CD14-positive monocyte (primary cell): ENCODE data around the gene LRRC52. TPM values are rescaled to one million over a fixed set of nuclear protein-coding genes. Genes with fewer than 3 reads are reported as not detected.

Experiments
- DNase-seq, 3 donors: peaks; one replicate each; pipeline ENCODE4 v3.0.0-alpha.2; 2011 to 2022
- H2AFZ ChIP-seq: 2 replicates; pipeline ENCODE4 v1.6.0; 2012; ENCODE audit warnings: mild to moderate bottlenecking, low read depth, low read length, inconsistent platforms; ENCODE audit not compliant: insufficient read depth, poor library complexity, severe bottlenecking
- H3K27ac ChIP-seq, 2 donors: 1 replicate in 1 of 2; 2 replicates in 1 of 2; pipeline ENCODE4 v1.5.1; 2012 to 2013; ENCODE audit warnings: low read length in 2 of 2, control low read depth in 1 of 2, inconsistent platforms in 1 of 2, low read depth in 1 of 2, mild to moderate bottlenecking in 1 of 2
- H3K27me3 ChIP-seq, 2 donors: one replicate each; pipeline versions ENCODE4 v1.6.0 to v1.6.1; 2011 to 2013; ENCODE audit warnings: low read length in 2 of 2; ENCODE audit not compliant: control insufficient read depth in 2 of 2, insufficient read depth in 2 of 2
- H3K36me3 ChIP-seq, 2 donors: replicated peaks in 1 of 2; 1 replicate in 1 of 2; 2 replicates in 1 of 2; pipeline versions ENCODE4 v1.5.1 to v1.6.1; 2012 to 2013; ENCODE audit warnings: low read length in 2 of 2, control low read depth in 1 of 2, inconsistent platforms in 1 of 2, mild to moderate bottlenecking in 1 of 2; ENCODE audit not compliant: insufficient read depth in 2 of 2, control insufficient read depth in 1 of 2
- H3K4me1 ChIP-seq, 2 donors: 1 replicate in 1 of 2; 2 replicates in 1 of 2; pipeline versions ENCODE4 v1.5.1 to v1.6.1; 2012 to 2013; ENCODE audit warnings: low read length in 2 of 2, control low read depth in 1 of 2, inconsistent platforms in 1 of 2, mild to moderate bottlenecking in 1 of 2, moderate library complexity in 1 of 2; ENCODE audit not compliant: insufficient read depth in 2 of 2, control insufficient read depth in 1 of 2
- H3K4me2 ChIP-seq: replicated peaks from 2 replicates; pipeline ENCODE3; 2012; ENCODE audit warnings: low read length, moderate library complexity, mild to moderate bottlenecking; ENCODE audit not compliant: poor library complexity, severe bottlenecking; ENCODE audit errors: extremely low read depth
- H3K4me3 ChIP-seq, 3 experiments: fragments of 200-600 bp in 1 of 3; sonication (generic) in 1 of 3; replicated peaks in 1 of 3; 1 replicate in 2 of 3; 2 replicates in 1 of 3; pipeline ENCODE4 v1.5.1; 2011 to 2013; ENCODE audit warnings: low read length in 3 of 3, mild to moderate bottlenecking in 3 of 3, control low read depth in 2 of 3, low read depth in 2 of 3, inconsistent platforms in 1 of 3, moderate library complexity in 1 of 3
- H3K79me2 ChIP-seq: 2 replicates; pipeline ENCODE4 v1.6.0; 2012; ENCODE audit warnings: mild to moderate bottlenecking, control low read depth, inconsistent platforms, low read length, moderate library complexity; ENCODE audit not compliant: insufficient read depth
- H3K9ac ChIP-seq: 2 replicates; pipeline ENCODE4 v1.6.0; 2017; ENCODE audit warnings: low read length, mild to moderate bottlenecking; ENCODE audit not compliant: insufficient read depth, poor library complexity, severe bottlenecking
- H3K9me3 ChIP-seq, 2 donors: replicated peaks in 1 of 2; 1 replicate in 1 of 2; 2 replicates in 1 of 2; pipeline versions ENCODE4 v1.5.1 to v1.6.1; 2012 to 2013; ENCODE audit warnings: low read length in 2 of 2, control low read depth in 1 of 2; ENCODE audit not compliant: control insufficient read depth in 1 of 2, insufficient read depth in 1 of 2
- H4K20me1 ChIP-seq: 2 replicates; pipeline ENCODE4 v1.6.0; 2012; ENCODE audit warnings: mild to moderate bottlenecking, low read length, control low read depth, moderate library complexity; ENCODE audit not compliant: insufficient read depth
- H3K27ac Mint-ChIP-seq, 7 donors: one replicate each; pipeline ENCODE4 v1.8.0; 2020; ENCODE audit warnings: mild to moderate bottlenecking in 7 of 7, mixed read lengths in 7 of 7, moderate library complexity in 6 of 7, inconsistent platforms in 2 of 7
- H3K27me3 Mint-ChIP-seq, 3 donors: one replicate each; pipeline ENCODE4 v1.8.0; 2021 to 2022; ENCODE audit warnings: low read depth in 3 of 3, mild to moderate bottlenecking in 3 of 3, mixed read lengths in 3 of 3, moderate library complexity in 3 of 3, inconsistent platforms in 1 of 3
- H3K36me3 Mint-ChIP-seq, 2 donors: one replicate each; pipeline ENCODE4 v1.8.0; 2020; ENCODE audit warnings: mixed read lengths in 2 of 2, inconsistent platforms in 1 of 2, mild to moderate bottlenecking in 1 of 2
- H3K4me1 Mint-ChIP-seq: one replicate; pipeline ENCODE4 v1.8.0; 2020; ENCODE audit warnings: mild to moderate bottlenecking, mixed read lengths
- H3K4me3 Mint-ChIP-seq, 2 donors: one replicate each; pipeline ENCODE4 v1.8.0; 2020; ENCODE audit warnings: mild to moderate bottlenecking in 2 of 2, mixed read lengths in 2 of 2, moderate library complexity in 1 of 2
- H3K9me3 Mint-ChIP-seq, 7 donors: one replicate each; pipeline ENCODE4 v1.8.0; 2020 to 2022; ENCODE audit warnings: mixed read lengths in 7 of 7, mild to moderate bottlenecking in 6 of 7, moderate library complexity in 6 of 7, inconsistent platforms in 2 of 7
- CTCF ChIP-seq: fragments of 200-600 bp; IDR thresholded peaks from one replicate; pipeline ENCODE4 v1.8.0; 2022; ENCODE audit warnings: antibody characterized with exemption, mild to moderate bottlenecking
- whole genome bisulfite sequencing: methylation state at CpG from one replicate; pipeline ENCODE4 v1.1.5; 2013; ENCODE audit warnings: missing lambda C conversion rate; ENCODE audit not compliant: insufficient coverage; 5-methylcytosine and 5-hydroxymethylcytosine counted together
- intact Hi-C, 2 donors: fragments of 100-400 bp; cut with micrococcal nuclease; formaldehyde crosslinking; loops; one replicate each; pipeline versions ENCODE4 v1.15.0 to v1.15.1; 2023
- polyA plus RNA-seq, 3 donors: library from polyadenylated mRNA; depleted of rRNA in 1 of 3; unstranded in 2 of 3; stranded (reverse) in 1 of 3; fragments of 300-500 nt in 2 of 3; fragments of >200 nt in 1 of 3; fragmentation: Illumina TruSeq in 2 of 3; gene quantifications; 1 replicate in 2 of 3; 2 replicates in 1 of 3; pipeline ENCODE4 v1.2.3, GENCODE V29; 2012 to 2021

LRRC52 gene
- polyA plus RNA-seq, 3 donors = not detected

- Mint-ChIP-seq H3K36me3 (no peaks in the 10 kb centered on the region), H3K27me3 (peaks cover 3 to 5% (median 5%) of the 10 kb centered on the region in 3 donors), H3K27ac (no peak overlapping the region), H3K9me3 (peaks cover 0 to 2% (median 0%) of the 10 kb centered on the region in 7 donors), H3K4me3 (no peak overlapping the region), H3K4me1 (no peaks in the 10 kb centered on the region)
- DNase-seq = no peak
- intact Hi-C loops = no loop called here
- H3K36me3 ChIP-seq = no peaks in the 10 kb centered on the region
- no peak overlapping the region for H3K27ac ChIP-seq
- no CpG with 5 or more reads among the region's 3 CpGs for WGBS
- H3K79me2 ChIP-seq = no peaks in the 10 kb centered on the region
- no peak overlapping the region for H2AFZ ChIP-seq
- H3K4me2 ChIP-seq = no peak overlapping the region
- H4K20me1 ChIP-seq = no peaks in the 10 kb centered on the region
- no peaks in the 10 kb centered on the region for H3K9me3 ChIP-seq
- no peaks in the 10 kb centered on the region for H3K4me1 ChIP-seq
- no peaks in the 10 kb centered on the region for H3K27me3 ChIP-seq
- H3K4me3 ChIP-seq = no peak overlapping the region
- no peak overlapping the region for H3K9ac ChIP-seq
- TF ChIP-seq CTCF = no peak
These were observed 41.8 kb upstream of the LRRC52 start for GRCh38 chr1:165501970-165502348.

- no peaks in the 10 kb centered on the region for H3K4me1 ChIP-seq
- no peak for DNase-seq
- no peak overlapping the region for H3K4me3 ChIP-seq
- H3K27me3 ChIP-seq = peaks cover 0 to 2% of the 10 kb centered on the region in 2 donors
- Mint-ChIP-seq H3K36me3 (no peaks in the 10 kb centered on the region), H3K9me3 (peaks cover 0 to 3% (median 2%) of the 10 kb centered on the region in 7 donors), H3K4me3 (no peak overlapping the region), H3K27ac (no peak overlapping the region), H3K27me3 (peaks cover 3 to 6% (median 5%) of the 10 kb centered on the region in 3 donors), H3K4me1 (no peaks in the 10 kb centered on the region)
- no peaks in the 10 kb centered on the region for H3K36me3 ChIP-seq
- H4K20me1 ChIP-seq = no peaks in the 10 kb centered on the region
- no peak overlapping the region for H3K4me2 ChIP-seq
- intact Hi-C loops = no loop called here
- H3K27ac ChIP-seq = no peak overlapping the region
- no peaks in the 10 kb centered on the region for H3K9me3 ChIP-seq
- H3K79me2 ChIP-seq = no peaks in the 10 kb centered on the region
- no peak overlapping the region for H2AFZ ChIP-seq
- H3K9ac ChIP-seq = no peak overlapping the region
- no peak for TF ChIP-seq CTCF
These were observed 36.2 kb upstream of the LRRC52 start for GRCh38 chr1:165507570-165507969.
